HepG2 (cell line): ENCODE results near the gene THRAP3. TPM values are rescaled to one million over a fixed set of nuclear protein-coding genes. Genes with fewer than 3 reads are reported as not detected.

Experiments used
- ATAC-seq: fragments of 200-7000 bp; cut with Tn5 transposase; 3 replicates; pipeline ENCODE4 v1.9.1; 2020; ENCODE audit warnings: mild to moderate bottlenecking, moderate library complexity
- BruUV-seq: library from RNA; stranded (reverse); fragments of 400-500 nt; replicated peaks from 2 replicates; lab custom pipeline; 2021; lab: Mats Ljungman, UMichigan
- CTCF ChIA-PET: fragments of 300-600 bp; formaldehyde crosslinking; extraction: SDS; loops from one replicate; lab custom pipeline; 2021; ENCODE audit warnings: low total read pairs, inconsistent platforms, low intra/inter-chr PET ratio; lab: Yijun Ruan, JAX
- POLR2A ChIA-PET: fragments of 350-600 bp; sonication (Branson Sonifier 250); formaldehyde crosslinking; loops from one replicate; lab custom pipeline; 2020; ENCODE audit warnings: antibody characterized with exemption, inconsistent platforms; lab: Yijun Ruan, JAX
- DNase-seq: peaks from one replicate; pipeline ENCODE4 v3.0.0-alpha.2; 2015; ENCODE audit warnings: low spot score
- FAIRE-seq: peaks from 3 replicates; lab custom pipeline; 2011; peaks lifted over from hg19 to GRCh38; lab: Jason Lieb, UNC
- H2AFZ ChIP-seq: one replicate; pipeline ENCODE4 v1.6.1; 2011; ENCODE audit warnings: low read length, inconsistent platforms
- H3K27ac ChIP-seq: fragments of 300-600 bp; 3 replicates; pipeline ENCODE4 v1.8.0; 2011; ENCODE audit warnings: mixed run types, mild to moderate bottlenecking, mixed read lengths, low read length, inconsistent platforms; ENCODE audit not compliant: insufficient read depth; ENCODE audit errors: extremely low read length
- H3K27me3 ChIP-seq, 2 experiments: fragments of 200-600 bp in 1 of 2; 2 replicates in 1 of 2; 3 replicates in 1 of 2; pipeline versions ENCODE4 v1.6.0 to v1.8.0; 2011; ENCODE audit warnings: low read length in 2 of 2, mild to moderate bottlenecking in 2 of 2, moderate library complexity in 2 of 2, inconsistent platforms in 1 of 2; ENCODE audit not compliant: insufficient read depth in 2 of 2, control insufficient read depth in 1 of 2
- H3K36me3 ChIP-seq, 2 experiments: fragments of 200-600 bp in 1 of 2; replicated peaks in 1 of 2; 2 replicates in 1 of 2; 3 replicates in 1 of 2; pipeline versions ENCODE4 v1.5.1 to v1.8.0; 2011; ENCODE audit warnings: low read length in 2 of 2, inconsistent platforms in 1 of 2; ENCODE audit not compliant: insufficient read depth in 2 of 2, control insufficient read depth in 1 of 2
- H3K4me1 ChIP-seq: 2 replicates; pipeline ENCODE4 v1.5.1; 2012; ENCODE audit warnings: low read length, inconsistent platforms; ENCODE audit not compliant: insufficient read depth
- H3K4me2 ChIP-seq: 2 replicates; pipeline ENCODE4 v1.6.0; 2011; ENCODE audit warnings: low read depth, low read length, inconsistent platforms
- H3K4me3 ChIP-seq, 3 experiments: fragments of 200-600 bp in 1 of 3; sonication (generic), shearing (Covaris generic) in 1 of 3; replicated peaks in 1 of 3; 2 replicates each; pipeline ENCODE4 v1.5.1; 2011 to 2016; ENCODE audit warnings: low read length in 3 of 3, inconsistent platforms in 2 of 3, low read depth in 2 of 3, mild to moderate bottlenecking in 2 of 3, control low read depth in 1 of 3, mixed read lengths in 1 of 3; ENCODE audit not compliant: insufficient read depth in 1 of 3
- H3K79me2 ChIP-seq: one replicate; pipeline ENCODE4 v1.6.1; 2011; ENCODE audit warnings: low read length, inconsistent platforms; ENCODE audit not compliant: insufficient read depth
- H3K9ac ChIP-seq: 2 replicates; pipeline ENCODE4 v1.6.0; 2011; ENCODE audit warnings: mild to moderate bottlenecking, low read depth, low read length, inconsistent platforms; ENCODE audit not compliant: insufficient read depth
- H3K9me3 ChIP-seq: 2 replicates; pipeline ENCODE4 v1.5.1; 2012; ENCODE audit warnings: mild to moderate bottlenecking, low read length
- H4K20me1 ChIP-seq: 2 replicates; pipeline ENCODE4 v1.6.0; 2011; ENCODE audit warnings: inconsistent platforms, mild to moderate bottlenecking, low read length, moderate library complexity; ENCODE audit not compliant: insufficient read depth
- ARNTL ChIP-seq: sonication (generic); formaldehyde crosslinking; IDR thresholded peaks from 2 replicates; pipeline ENCODE4 v1.4.0; 2020; ENCODE audit warnings: mild to moderate bottlenecking, missing genetic modification reagents
- DNMT1 ChIP-seq: sonication (generic); formaldehyde crosslinking; IDR thresholded peaks from 2 replicates; pipeline ENCODE4 v1.5.1; 2020; ENCODE audit warnings: mild to moderate bottlenecking, missing genetic modification reagents
- HNRNPH1 ChIP-seq: fragments of 200-400 bp; formaldehyde crosslinking; optimal IDR thresholded peaks from 2 replicates; pipeline ENCODE3; 2017; ENCODE audit warnings: mild to moderate bottlenecking, low read depth, low read length
- MTF2 ChIP-seq: sonication (generic); formaldehyde crosslinking; IDR thresholded peaks from 2 replicates; pipeline ENCODE4 v1.5.0; 2020; ENCODE audit warnings: missing genetic modification reagents, borderline replicate concordance
- NFYC ChIP-seq: IDR thresholded peaks from 2 replicates; pipeline ENCODE4 v1.6.1; 2016; ENCODE audit warnings: missing genetic modification reagents, missing compliant biosample characterization
- RBAK ChIP-seq: sonication (generic); formaldehyde crosslinking; IDR thresholded peaks from 2 replicates; pipeline ENCODE4 v1.5.1; 2020; ENCODE audit warnings: mild to moderate bottlenecking, missing genetic modification reagents
- SSRP1 ChIP-seq: IDR thresholded peaks from 2 replicates; pipeline ENCODE4 v1.6.1; 2016; ENCODE audit warnings: control low read depth
- ZBTB40 ChIP-seq, 2 experiments: fragments of 450-650 bp in 1 of 2; sonication (generic) in 1 of 2; formaldehyde crosslinking in 1 of 2; IDR thresholded peaks; 2 replicates each; pipeline versions ENCODE4 v1.6.1 to v1.8.0; 2016 to 2022; ENCODE audit warnings: antibody characterized with exemption in 1 of 2, mild to moderate bottlenecking in 1 of 2, missing genetic modification reagents in 1 of 2
- ZNF143 ChIP-seq: sonication (generic); formaldehyde crosslinking; IDR thresholded peaks from 2 replicates; pipeline ENCODE4 v1.4.0; 2020; ENCODE audit warnings: missing genetic modification reagents
- ZNF326 ChIP-seq: sonication (generic); formaldehyde crosslinking; IDR thresholded peaks from 2 replicates; pipeline ENCODE4 v1.4.0; 2020; ENCODE audit warnings: missing genetic modification reagents, borderline replicate concordance
- WGBS: methylation state at CpG from one replicate; pipeline ENCODE4 v1.1.6; 2017; ENCODE audit warnings: low lambda C conversion rate; 5-methylcytosine and 5-hydroxymethylcytosine counted together
- in situ Hi-C: cut with HindIII; loops from 2 replicates; pipeline ENCODE4 v1.10.0; 2017; ENCODE audit warnings: low pct_unique_long_range_greater_than_20kb; ENCODE audit not compliant: extremely low pct_ligation_motif_present
- intact Hi-C: fragments of 100-400 bp; cut with micrococcal nuclease; formaldehyde crosslinking; loops from one replicate; pipeline ENCODE4 v1.10.0; 2022; ENCODE audit not compliant: unreplicated experiment
- polyA plus RNA-seq, 8 experiments: library from polyadenylated mRNA; depleted of rRNA in 3 of 8; stranded (reverse) in 7 of 8; unstranded in 1 of 8; fragments of >200 nt; fragmentation: Illumina TruSeq in 4 of 8; extraction: Trizol in 4 of 8; gene quantifications; 2 replicates each; pipeline versions ENCODE4 v1.2.1 to v1.2.3, GENCODE V29; 2011 to 2016; ENCODE audit warnings: low read depth in 4 of 8, missing spikeins in 1 of 8, mixed read lengths in 1 of 8; ENCODE audit not compliant: insufficient read depth in 1 of 8
- total RNA-seq, 5 experiments: library from RNA; depleted of rRNA; stranded (reverse); fragments of >200 nt; fragmentation: Illumina TruSeq; extraction: Trizol; gene quantifications; 2 replicates each; pipeline ENCODE4 v1.2.3, GENCODE V29; 2016; ENCODE audit warnings: low read depth in 1 of 5
- TF ChIP-seq, protein P1 (sequence below): sonication (generic); formaldehyde crosslinking; IDR thresholded peaks from 2 replicates; pipeline ENCODE4 v1.5.0; 2020; ENCODE audit warnings: missing genetic modification reagents
- TF ChIP-seq, protein P2 (sequence below): sonication (generic); formaldehyde crosslinking; IDR thresholded peaks from 2 replicates; pipeline ENCODE4 v1.9.0; 2021; ENCODE audit warnings: missing genetic modification reagents, mild to moderate bottlenecking, borderline replicate concordance

Gene THRAP3
- total and polyA plus RNA-seq, 2 of the 13 experiments (the other 11 are each of a cell fraction or from before 2014, with no cell fraction given), result 45.0 to 92.6 TPM

DNA sequence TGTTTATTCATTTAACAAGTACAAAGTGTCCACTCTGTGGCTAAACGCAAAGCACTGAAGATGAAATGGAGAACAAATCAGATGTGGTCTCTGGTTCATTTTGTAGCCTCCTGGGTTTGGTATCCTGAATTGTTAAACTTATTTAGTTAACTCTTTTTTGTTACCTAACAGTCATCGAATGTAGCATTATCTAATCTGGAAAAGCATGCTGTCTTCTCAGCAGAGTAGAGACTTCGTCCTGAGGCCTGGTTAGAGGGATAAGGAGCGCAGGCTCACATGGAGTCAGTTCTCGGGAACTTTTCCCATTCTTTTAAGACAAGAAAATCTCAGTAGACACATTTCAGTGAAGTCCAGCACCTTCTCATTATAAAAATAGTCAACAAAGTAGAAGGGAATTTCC lies 48.8 kb downstream of the THRAP3 start:
- ATAC-seq (no peak), FAIRE-seq (no peak), DNase-seq (no peak)
- ChIA-PET CTCF (no interaction called here), POLR2A (no interaction called here)
- Histone ChIP-seq H3K4me2 (no peak overlapping the region), H3K9me3 (no peaks in the 10 kb centered on the region), H3K36me3 (peaks cover 4 to 32% of the 10 kb centered on the region in 2 experiments), H3K4me1 (peaks cover 45% of the 10 kb centered on the region), H3K9ac (no peak overlapping the region), H3K27ac (no peak overlapping the region), H3K27me3 (no peaks in the 10 kb centered on the region), H4K20me1 (0 out of 2 replicates have a peak, but pooled peaks cover 6% of the 10 kb centered on the region), H2AFZ (no peak overlapping the region), H3K79me2 (peaks cover 59% of the 10 kb centered on the region), H3K4me3 (no peak overlapping the region)
- TF ChIP-seq, protein P1, sequence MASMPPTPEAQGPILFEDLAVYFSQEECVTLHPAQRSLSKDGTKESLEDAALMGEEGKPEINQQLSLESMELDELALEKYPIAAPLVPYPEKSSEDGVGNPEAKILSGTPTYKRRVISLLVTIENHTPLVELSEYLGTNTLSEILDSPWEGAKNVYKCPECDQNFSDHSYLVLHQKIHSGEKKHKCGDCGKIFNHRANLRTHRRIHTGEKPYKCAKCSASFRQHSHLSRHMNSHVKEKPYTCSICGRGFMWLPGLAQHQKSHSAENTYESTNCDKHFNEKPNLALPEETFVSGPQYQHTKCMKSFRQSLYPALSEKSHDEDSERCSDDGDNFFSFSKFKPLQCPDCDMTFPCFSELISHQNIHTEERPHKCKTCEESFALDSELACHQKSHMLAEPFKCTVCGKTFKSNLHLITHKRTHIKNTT (CRISPR knock-in tag), result no peak
- TF ChIP-seq NFYC, result no peak
- TF ChIP-seq MTF2 (CRISPR knock-in tag), result no peak
- TF ChIP-seq ZNF326 (CRISPR knock-in tag), result no peak
- no peak for TF ChIP-seq ZBTB40 (IDR thresholded peaks at IDR 0.05)
- TF ChIP-seq ZBTB40 (CRISPR knock-in tag; IDR thresholded peaks at IDR 0.05), result no peak
- TF ChIP-seq ARNTL (CRISPR knock-in tag), result no peak
- no peak for TF ChIP-seq HNRNPH1
- TF ChIP-seq, protein P2, sequence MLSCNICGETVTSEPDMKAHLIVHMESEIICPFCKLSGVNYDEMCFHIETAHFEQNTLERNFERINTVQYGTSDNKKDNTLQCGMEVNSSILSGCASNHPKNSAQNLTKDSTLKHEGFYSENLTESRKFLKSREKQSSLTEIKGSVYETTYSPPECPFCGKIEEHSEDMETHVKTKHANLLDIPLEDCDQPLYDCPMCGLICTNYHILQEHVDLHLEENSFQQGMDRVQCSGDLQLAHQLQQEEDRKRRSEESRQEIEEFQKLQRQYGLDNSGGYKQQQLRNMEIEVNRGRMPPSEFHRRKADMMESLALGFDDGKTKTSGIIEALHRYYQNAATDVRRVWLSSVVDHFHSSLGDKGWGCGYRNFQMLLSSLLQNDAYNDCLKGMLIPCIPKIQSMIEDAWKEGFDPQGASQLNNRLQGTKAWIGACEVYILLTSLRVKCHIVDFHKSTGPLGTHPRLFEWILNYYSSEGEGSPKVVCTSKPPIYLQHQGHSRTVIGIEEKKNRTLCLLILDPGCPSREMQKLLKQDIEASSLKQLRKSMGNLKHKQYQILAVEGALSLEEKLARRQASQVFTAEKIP (CRISPR knock-in tag), result no peak
- no peak for TF ChIP-seq SSRP1 (CRISPR knock-in tag)
- no peak for TF ChIP-seq RBAK (CRISPR knock-in tag)
- no peak for TF ChIP-seq ZNF143 (CRISPR knock-in tag)
- TF ChIP-seq DNMT1 (CRISPR knock-in tag), result no peak
- WGBS, result 100% methylated on average over 5 of the region's 5 CpGs
- in situ Hi-C loops, result no loop called here
- BruUV-seq, result TSS peak; percentile 35
- intact Hi-C loops, result no loop called here
